ENCODE results near the gene LRBA. TPM values are rescaled to one million over a fixed set of nuclear protein-coding genes. Genes with fewer than 3 reads are reported as not detected.

The LRBA gene
- total and polyA plus RNA-seq, 2 of the 4 experiments (the other 2 are of a cell fraction): 10.2 to 51.6 TPM

GRCh38 chr4:150477869-150478268 lies 537.2 kb downstream of the LRBA start:
- H3K36me3 ChIP-seq (ENCODE audit: control insufficient read depth, insufficient read depth, low read length): no peaks in the 10 kb centered on the region
- ATAC-seq (ENCODE audit: low read depth) (no peak), DNase-seq (no peak)
- BruUV-seq (replicated peaks): no TSS peak
- H2BK120ac ChIP-seq (ENCODE audit: low read depth, low read length): no peak overlapping the region
- H3K18ac ChIP-seq (ENCODE audit: low read depth, low read length): no peak overlapping the region
- no peak overlapping the region for H3K27ac ChIP-seq (ENCODE audit: insufficient read depth, low read length)
- H3K79me1 ChIP-seq (ENCODE audit: low read depth in 1 of 2, low read length in 2 of 2): no peaks in the 10 kb centered on the region
- no peak overlapping the region for H2AK9ac ChIP-seq (replicated peaks; ENCODE audit: low read depth, low read length, poor library complexity)
- no peak overlapping the region for H3K4me3 ChIP-seq (ENCODE audit: insufficient read depth, low read depth, low read length)
- no peak overlapping the region for H2BK15ac ChIP-seq (ENCODE audit: low read depth, low read length)
- intact Hi-C loops (cut with micrococcal nuclease) (no loop called here), dilution Hi-C loops (cut with HindIII; ENCODE audit: low sequenced_read_pairs, unreplicated experiment) (no loop called here), in situ Hi-C loops (cut with MboI; ENCODE audit: low sequenced_read_pairs) (no loop called here)
- H3K4me2 ChIP-seq (ENCODE audit: low read depth, low read length): no peak overlapping the region
- no peak overlapping the region for H3K4ac ChIP-seq (ENCODE audit: low read depth, low read length)
- ChIA-PET POLR2A (ENCODE audit: unreplicated experiment) (no interaction called here), CTCF (interaction anchor here (1.2 kb wide), 1 partner anchor 8 kb away, joined by 3 read pairs; no protein-coding TSS in a partner anchor)
- no peak overlapping the region for H4K91ac ChIP-seq (ENCODE audit: insufficient read depth, low read depth, low read length)
- H3K4me1 ChIP-seq (ENCODE audit: control insufficient read depth, insufficient read depth, low read length): no peaks in the 10 kb centered on the region
- H3K9ac ChIP-seq (ENCODE audit: low read depth, low read length): no peak overlapping the region
- H3K56ac ChIP-seq (ENCODE audit: extremely low read depth, insufficient read depth, low read length): no peak overlapping the region
- H3K14ac ChIP-seq (replicated peaks; ENCODE audit: low read depth, low read length): no peak overlapping the region
- no peaks in the 10 kb centered on the region for H4K20me1 ChIP-seq (ENCODE audit: insufficient read depth, low read length)
- no peak overlapping the region for H2BK5ac ChIP-seq (ENCODE audit: low read depth, low read length, poor library complexity, severe bottlenecking)
- no peaks in the 10 kb centered on the region for H3K9me3 ChIP-seq (ENCODE audit: control insufficient read depth, insufficient read depth, low read length)
- TF ChIP-seq BHLHE40 (IDR thresholded peaks at IDR 0.05; ENCODE audit: low read depth, low read length): no peak
- no peak for TF ChIP-seq MAFK (IDR thresholded peaks at IDR 0.05; ENCODE audit: low read depth, low read length)
- no peak for TF ChIP-seq MAZ (IDR thresholded peaks at IDR 0.05; ENCODE audit: borderline replicate concordance, low read depth, low read length)
- TF ChIP-seq CTCF (conservative IDR thresholded peaks at IDR 0.05; ENCODE audit: low read depth, low read length): no peak
- TF ChIP-seq RCOR1 (IDR thresholded peaks at IDR 0.05; ENCODE audit: insufficient replicate concordance, low read length): no peak
- TF ChIP-seq FOS (IDR thresholded peaks at IDR 0.05; ENCODE audit: low read depth, low read length): no peak
- no peak for TF ChIP-seq RAD21 (IDR thresholded peaks at IDR 0.05; ENCODE audit: low read length)
- no peak for TF ChIP-seq MXI1 (IDR thresholded peaks at IDR 0.05; ENCODE audit: borderline replicate concordance, low read depth, low read length)
- no peak for TF ChIP-seq POLR2A (IDR thresholded peaks at IDR 0.05; ENCODE audit: low read depth, low read length)
- no peak for TF ChIP-seq ELK1 (IDR thresholded peaks at IDR 0.05; ENCODE audit: borderline replicate concordance, low read depth, low read length)
- no peak overlapping the region for H2AFZ ChIP-seq (replicated peaks; ENCODE audit: low read length, poor library complexity)
- no peak overlapping the region for H2BK20ac ChIP-seq (ENCODE audit: low read depth, low read length)
- no peak overlapping the region for H4K8ac ChIP-seq (ENCODE audit: low read depth in 2 of 2, low read length in 2 of 2)
- H3K9me1 ChIP-seq (ENCODE audit: insufficient read depth, low read length): no peaks in the 10 kb centered on the region
- H4K5ac ChIP-seq (ENCODE audit: low read depth, low read length): no peak overlapping the region
- no CpG with 5 or more reads among the region's 1 CpG for WGBS, 2 experiments (ENCODE audit: extremely low coverage in 2 of 2, insufficient read length in 1 of 2)
- no peak overlapping the region for H3K23ac ChIP-seq (ENCODE audit: low read depth, low read length)
- H2AK5ac ChIP-seq (ENCODE audit: low read depth, low read length): no peak overlapping the region
- H3K27me3 ChIP-seq (ENCODE audit: control insufficient read depth, insufficient read depth, low read length): no peaks in the 10 kb centered on the region
